Peyer's patch (tissue), 4 donors: ENCODE measurements around the gene SQSTM1. TPM values are rescaled to one million over a fixed set of nuclear protein-coding genes. Genes with fewer than 3 reads are reported as not detected.

Experiments
- DNase-seq, 3 donors: peaks; one replicate each; pipeline ENCODE4 v3.0.0-alpha.2; 2017 to 2019
- H3K27ac ChIP-seq, 4 donors: fragments of 200-600 bp; sonication (generic); one replicate each; pipeline ENCODE4 v1.5.1; 2016 to 2019
- H3K27me3 ChIP-seq, 2 donors: fragments of 200-600 bp; sonication (generic); one replicate each; pipeline ENCODE4 v1.5.1; 2019
- H3K36me3 ChIP-seq, 3 donors: fragments of 200-600 bp; sonication (generic); one replicate each; pipeline ENCODE4 v1.5.1; 2016 to 2019
- H3K4me1 ChIP-seq, 4 donors: fragments of 200-600 bp; sonication (generic); one replicate each; pipeline ENCODE4 v1.5.1; 2016 to 2019
- H3K4me3 ChIP-seq, 4 donors: fragments of 200-600 bp; sonication (generic); 1 replicate in 3 of 4; 2 replicates in 1 of 4; pipeline ENCODE4 v1.5.1; 2016 to 2019; ENCODE audit warnings: mild to moderate bottlenecking in 1 of 4
- H3K9me3 ChIP-seq, 4 donors: fragments of 200-600 bp; sonication (generic); one replicate each; pipeline ENCODE4 v1.5.1; 2016 to 2019; ENCODE audit warnings: mild to moderate bottlenecking in 1 of 4
- POLR2A ChIP-seq, 2 donors: fragments of 450-650 bp; IDR thresholded peaks; one replicate each; pipeline ENCODE4 v1.5.1; 2017; ENCODE audit warnings: antibody characterized with exemption in 2 of 2, mild to moderate bottlenecking in 2 of 2, moderate library complexity in 2 of 2
- total RNA-seq, 4 donors: library from RNA; depleted of rRNA; stranded (reverse); fragments of >200 nt; gene quantifications; one replicate each; pipeline ENCODE4 v1.1.0, GENCODE V29; 2016
- TF ChIP-seq, protein P1 (sequence below), 6 experiments: fragments of 450-650 bp in 4 of 6; fragments of 200-600 bp in 2 of 6; sonication (generic) in 1 of 6; IDR thresholded peaks; one replicate each; pipeline ENCODE4 v1.5.1; 2017 to 2019; ENCODE audit warnings: antibody characterized with exemption in 6 of 6, mild to moderate bottlenecking in 3 of 6, moderate library complexity in 1 of 6

Gene SQSTM1
- total RNA-seq, 4 donors from 2014 or later, result 287 to 417 (median 348) TPM

DNA sequence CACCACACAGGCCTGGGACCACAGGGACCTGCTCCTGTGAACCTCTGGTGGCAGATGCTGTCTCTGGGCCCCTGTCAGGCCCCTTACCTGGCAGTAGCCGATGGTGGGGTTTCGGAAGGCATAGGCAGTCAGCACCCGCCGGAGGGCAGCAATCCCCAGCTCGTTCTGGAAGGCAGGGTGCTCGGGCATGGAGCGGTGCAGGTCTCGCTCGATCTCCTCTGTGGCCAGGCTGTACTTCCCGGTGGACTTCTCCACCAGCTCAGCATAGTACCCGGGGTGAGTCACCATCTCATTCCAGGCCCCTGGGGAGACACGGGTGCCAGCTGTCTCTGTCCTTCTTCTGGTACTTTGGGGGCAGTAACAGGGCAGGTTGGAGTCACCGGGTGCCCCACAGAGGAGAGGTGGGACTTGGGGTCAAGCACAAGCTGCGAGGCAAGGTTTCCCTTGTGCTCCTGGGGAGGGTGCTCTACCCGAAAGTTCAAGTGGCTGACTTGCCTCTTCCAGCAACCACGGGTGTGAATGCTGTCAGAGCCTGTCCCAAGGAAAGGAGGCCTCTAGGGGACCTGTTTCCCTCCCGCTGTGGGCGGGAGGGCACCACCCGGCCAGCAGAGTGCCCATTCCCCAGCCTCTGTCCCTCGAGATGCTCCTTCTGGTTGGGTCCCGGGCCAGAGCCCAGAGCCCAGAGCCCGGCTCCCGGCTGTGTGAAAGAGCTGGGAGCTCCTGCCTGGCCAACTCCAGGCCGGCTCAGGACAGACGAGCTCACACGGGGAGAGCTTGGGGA, 57.7 kb downstream of the SQSTM1 start:
- DNase-seq, result peak in 1 of 3 donors; percentile 47
- Histone ChIP-seq H3K36me3 (peaks cover 0 to 70% (median 0%) of the 10 kb centered on the region in 3 donors), H3K27ac (no peak overlapping the region), H3K4me3 (no peak overlapping the region), H3K4me1 (no peaks in the 10 kb centered on the region), H3K27me3 (no peaks in the 10 kb centered on the region), H3K9me3 (peaks cover 0 to 8% (median 3%) of the 10 kb centered on the region in 4 donors)
- TF ChIP-seq, protein P1, sequence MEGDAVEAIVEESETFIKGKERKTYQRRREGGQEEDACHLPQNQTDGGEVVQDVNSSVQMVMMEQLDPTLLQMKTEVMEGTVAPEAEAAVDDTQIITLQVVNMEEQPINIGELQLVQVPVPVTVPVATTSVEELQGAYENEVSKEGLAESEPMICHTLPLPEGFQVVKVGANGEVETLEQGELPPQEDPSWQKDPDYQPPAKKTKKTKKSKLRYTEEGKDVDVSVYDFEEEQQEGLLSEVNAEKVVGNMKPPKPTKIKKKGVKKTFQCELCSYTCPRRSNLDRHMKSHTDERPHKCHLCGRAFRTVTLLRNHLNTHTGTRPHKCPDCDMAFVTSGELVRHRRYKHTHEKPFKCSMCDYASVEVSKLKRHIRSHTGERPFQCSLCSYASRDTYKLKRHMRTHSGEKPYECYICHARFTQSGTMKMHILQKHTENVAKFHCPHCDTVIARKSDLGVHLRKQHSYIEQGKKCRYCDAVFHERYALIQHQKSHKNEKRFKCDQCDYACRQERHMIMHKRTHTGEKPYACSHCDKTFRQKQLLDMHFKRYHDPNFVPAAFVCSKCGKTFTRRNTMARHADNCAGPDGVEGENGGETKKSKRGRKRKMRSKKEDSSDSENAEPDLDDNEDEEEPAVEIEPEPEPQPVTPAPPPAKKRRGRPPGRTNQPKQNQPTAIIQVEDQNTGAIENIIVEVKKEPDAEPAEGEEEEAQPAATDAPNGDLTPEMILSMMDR (IDR thresholded peaks at IDR 0.05), result no peak

DNA sequence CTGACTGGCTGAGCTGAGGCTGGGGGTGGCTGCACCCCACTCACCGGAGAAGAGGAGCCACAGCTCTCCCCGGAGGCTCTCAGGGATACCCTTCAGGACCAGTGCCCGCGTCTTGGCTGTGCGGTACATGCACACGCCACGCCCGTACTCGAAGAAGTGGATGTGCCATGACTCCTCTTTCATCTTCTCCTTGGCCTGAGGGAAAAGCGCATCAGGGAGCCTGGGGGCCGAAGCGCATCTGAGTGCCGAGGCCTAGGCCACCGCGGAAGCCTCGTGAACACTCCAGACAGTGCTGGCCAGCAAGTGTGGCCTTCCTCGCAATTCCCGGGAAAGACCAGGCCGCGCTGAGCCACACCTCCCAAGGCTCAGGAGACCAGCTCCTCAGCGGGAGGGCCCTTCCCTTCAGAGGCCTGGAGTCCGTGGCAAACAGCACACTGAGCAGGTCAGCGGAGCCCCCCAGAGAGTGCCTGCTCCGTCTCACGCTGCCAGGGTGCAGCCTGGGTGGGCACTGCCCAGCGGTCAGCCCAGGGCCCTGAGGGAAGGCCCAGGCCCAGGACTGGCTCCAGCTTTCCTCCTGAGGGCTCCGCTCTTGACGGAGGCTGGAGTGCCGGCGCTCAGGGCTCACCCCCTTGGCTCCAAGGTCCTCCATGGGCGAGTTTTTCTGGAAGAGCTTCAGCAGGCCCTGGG, 58.4 kb downstream of the SQSTM1 start:
- DNase-seq, result peak in 1 of 3 donors; percentile 36
- no peak overlapping the region for H3K4me3 ChIP-seq
- peaks cover 0 to 70% (median 0%) of the 10 kb centered on the region in 3 donors for H3K36me3 ChIP-seq
- H3K9me3 ChIP-seq, result peaks cover 0 to 11% (median 4%) of the 10 kb centered on the region in 4 donors
- no peak overlapping the region for H3K27ac ChIP-seq
- TF ChIP-seq POLR2A (IDR thresholded peaks at IDR 0.05), result no peak
- TF ChIP-seq, protein P1 (IDR thresholded peaks at IDR 0.05), result no peak
- no peaks in the 10 kb centered on the region for H3K27me3 ChIP-seq
- no peaks in the 10 kb centered on the region for H3K4me1 ChIP-seq

DNA sequence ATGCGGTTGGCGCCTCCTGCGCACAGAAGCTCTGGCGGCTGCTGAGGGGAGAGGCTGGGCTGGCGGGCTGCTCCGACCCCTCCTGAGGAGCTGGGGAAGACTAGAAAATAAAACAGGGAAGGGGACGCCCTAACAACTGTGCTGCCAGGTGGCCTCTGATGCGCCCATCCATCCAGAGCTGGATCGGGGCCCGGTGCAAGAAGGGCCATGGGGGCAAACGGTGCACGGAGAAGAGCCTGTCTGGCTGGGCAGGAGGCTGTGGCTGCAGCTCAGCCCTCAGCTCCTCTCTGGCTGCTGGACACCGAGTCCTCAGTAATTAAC, 58.9 kb downstream of the SQSTM1 start:
- peaks cover 0 to 70% (median 0%) of the 10 kb centered on the region in 3 donors for H3K36me3 ChIP-seq
- peaks cover 0 to 11% (median 4%) of the 10 kb centered on the region in 4 donors for H3K9me3 ChIP-seq
- TF ChIP-seq POLR2A (IDR thresholded peaks at IDR 0.05), result no peak
- TF ChIP-seq, protein P1 (IDR thresholded peaks at IDR 0.05), result no peak
- H3K4me3 ChIP-seq, result no peak overlapping the region
- H3K4me1 ChIP-seq, result no peaks in the 10 kb centered on the region
- no peak for DNase-seq
- no peaks in the 10 kb centered on the region for H3K27me3 ChIP-seq
- no peak overlapping the region for H3K27ac ChIP-seq

DNA sequence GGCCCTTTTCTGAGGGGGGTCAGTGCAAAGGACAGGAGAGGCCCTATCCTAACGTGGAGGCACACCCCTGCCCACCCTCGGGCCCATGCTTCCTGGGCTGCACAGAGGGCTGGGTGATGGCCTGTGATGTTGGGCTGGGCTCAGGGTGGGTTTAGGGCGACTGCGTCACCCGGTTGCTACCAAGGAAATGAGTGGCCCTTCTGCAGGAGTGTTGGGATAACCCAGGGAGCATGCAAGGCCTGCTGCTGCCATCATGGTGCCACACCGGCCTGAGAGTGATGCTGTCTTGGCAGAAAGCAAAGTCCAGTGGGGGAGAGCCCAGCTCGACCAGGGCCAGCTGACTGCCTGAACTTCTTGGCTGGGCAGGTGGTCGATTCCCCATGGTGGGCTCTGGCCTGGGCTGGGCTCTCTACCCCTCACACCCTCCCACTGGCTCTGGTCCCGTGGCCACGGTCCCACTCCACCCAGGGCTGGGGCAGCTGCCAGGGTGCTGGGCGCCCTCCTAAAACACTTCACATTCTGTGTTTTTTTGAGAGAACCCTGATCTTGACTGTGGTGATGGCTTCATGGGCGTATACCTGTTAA, 59.5 kb downstream of the SQSTM1 start:
- Histone ChIP-seq H3K9me3 (peaks cover 0 to 11% (median 4%) of the 10 kb centered on the region in 4 donors), H3K36me3 (peaks cover 0 to 70% (median 0%) of the 10 kb centered on the region in 3 donors), H3K27me3 (no peaks in the 10 kb centered on the region), H3K27ac (no peak overlapping the region), H3K4me1 (no peaks in the 10 kb centered on the region), H3K4me3 (no peak overlapping the region)
- no peak for TF ChIP-seq POLR2A (IDR thresholded peaks at IDR 0.05)
- TF ChIP-seq, protein P1 (IDR thresholded peaks at IDR 0.05), result no peak
- peak in 1 of 3 donors; percentile 39 for DNase-seq

DNA sequence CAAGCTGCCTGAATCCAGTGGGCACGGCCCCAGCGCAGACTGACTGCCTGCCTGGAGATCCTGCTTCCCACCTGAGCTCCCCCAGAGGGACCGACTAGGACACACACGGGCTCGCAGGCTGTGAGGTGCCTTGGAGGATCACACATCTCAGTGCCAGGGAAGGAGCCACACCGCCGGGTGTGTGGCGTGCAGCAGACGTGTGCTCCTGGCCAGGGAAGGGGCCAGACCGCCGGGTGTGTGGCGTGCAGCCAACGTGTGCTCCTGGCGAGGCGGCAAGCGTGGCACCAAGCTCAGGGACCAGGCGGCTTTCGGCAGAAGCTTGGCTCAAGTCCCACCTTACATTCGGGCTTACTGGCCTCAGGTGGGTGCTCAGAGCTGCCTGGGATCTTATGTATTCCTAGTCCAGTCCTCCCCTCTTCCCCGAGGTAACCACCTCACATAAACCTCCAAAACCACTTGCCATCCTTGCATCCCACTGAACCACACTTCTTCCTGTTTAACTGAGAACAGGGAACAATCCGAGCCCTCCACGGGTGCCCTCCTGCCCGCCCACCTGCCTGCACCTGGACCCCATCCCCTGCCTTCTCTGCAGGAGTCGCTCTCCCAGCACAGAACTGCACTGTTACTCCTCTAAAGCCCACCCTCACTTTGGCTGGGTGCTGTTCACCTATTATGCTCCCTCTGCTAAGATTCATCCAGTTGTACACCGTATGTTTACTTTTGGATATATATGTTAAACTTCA, 60.3 kb downstream of the SQSTM1 start:
- Histone ChIP-seq H3K4me3 (no peak overlapping the region), H3K27me3 (no peaks in the 10 kb centered on the region), H3K27ac (no peak overlapping the region), H3K36me3 (peaks cover 0 to 69% (median 0%) of the 10 kb centered on the region in 3 donors), H3K4me1 (no peaks in the 10 kb centered on the region), H3K9me3 (peaks cover 0 to 11% (median 4%) of the 10 kb centered on the region in 4 donors)
- TF ChIP-seq, protein P1 (IDR thresholded peaks at IDR 0.05), result no peak
- no peak for TF ChIP-seq POLR2A (IDR thresholded peaks at IDR 0.05)
- peak in 1 of 3 donors; percentile 43 for DNase-seq
